Bronchial epithelial cell (primary cell): ENCODE results near the gene ORAI2. TPM values are rescaled to one million over a fixed set of nuclear protein-coding genes. Genes with fewer than 3 reads are reported as not detected.

Source experiments
- DNase-seq: peaks from one replicate; pipeline ENCODE4 v3.0.0-alpha.2; 2010; ENCODE audit warnings: low read depth
- FAIRE-seq: peaks from 2 replicates; lab custom pipeline; 2011; peaks lifted over from hg19 to GRCh38; lab: Jason Lieb, UNC
- H3K27me3 ChIP-seq: 2 replicates; pipeline ENCODE4 v1.5.1; 2011; ENCODE audit warnings: low read length; ENCODE audit not compliant: control insufficient read depth, insufficient read depth
- H3K36me3 ChIP-seq: 2 replicates; pipeline ENCODE4 v1.5.1; 2011; ENCODE audit warnings: low read length; ENCODE audit not compliant: control insufficient read depth, insufficient read depth
- H3K4me3 ChIP-seq: 2 replicates; pipeline ENCODE4 v1.5.1; 2011; ENCODE audit warnings: mild to moderate bottlenecking, low read depth, low read length, control low read depth
- total RNA-seq: library from RNA; depleted of rRNA; stranded (reverse); fragments of >200 nt; gene quantifications from 2 replicates; pipeline ENCODE4 v1.2.1, GENCODE V29; 2014
- TF ChIP-seq, protein P1 (sequence below): IDR thresholded peaks from 2 replicates; pipeline ENCODE4 v1.5.1; 2011; ENCODE audit warnings: mild to moderate bottlenecking, moderate library complexity, low read length, control low read depth, inconsistent platforms; ENCODE audit not compliant: insufficient read depth, severe bottlenecking

The ORAI2 gene
- total RNA-seq, 1 donor from 2014 or later: 4.7 TPM

DNA sequence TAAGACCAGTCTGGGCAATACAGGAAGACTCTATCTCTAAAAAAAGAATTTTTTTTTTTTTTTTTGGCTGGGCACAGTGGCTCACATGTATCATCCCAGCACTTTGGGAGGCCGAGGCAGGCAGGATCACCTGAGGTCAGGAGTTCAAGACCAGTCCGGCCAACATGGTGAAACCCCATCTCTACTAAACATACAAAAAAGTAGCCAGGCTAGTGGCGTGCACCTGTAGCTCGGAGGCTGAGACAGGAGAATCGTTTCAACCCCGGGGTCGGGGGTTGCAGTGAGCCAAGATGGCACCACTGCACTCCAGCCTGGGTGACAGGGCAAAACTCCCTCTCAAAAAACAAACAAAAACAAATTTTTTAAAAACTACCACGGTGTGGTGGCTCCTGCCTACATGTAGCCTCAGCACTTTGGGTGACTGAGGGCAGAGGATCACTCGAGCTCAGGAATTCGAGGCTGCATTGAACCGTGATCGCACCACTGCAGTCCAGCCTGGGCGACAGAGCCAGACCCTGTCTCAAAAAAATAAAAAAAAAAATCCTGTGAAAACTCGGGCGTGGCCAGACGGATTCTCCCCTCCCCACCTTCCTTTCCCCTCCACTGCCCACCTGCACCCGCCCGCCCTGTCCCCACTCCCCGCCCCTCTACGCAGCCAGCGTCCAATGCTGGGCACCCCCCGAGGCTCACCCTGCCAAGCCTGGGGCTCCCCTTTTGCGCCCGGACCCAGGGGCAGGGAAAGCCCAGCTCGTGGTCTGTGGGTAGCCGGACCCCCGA lies 745 bp upstream of the ORAI2 start:
- TF ChIP-seq, protein P1, sequence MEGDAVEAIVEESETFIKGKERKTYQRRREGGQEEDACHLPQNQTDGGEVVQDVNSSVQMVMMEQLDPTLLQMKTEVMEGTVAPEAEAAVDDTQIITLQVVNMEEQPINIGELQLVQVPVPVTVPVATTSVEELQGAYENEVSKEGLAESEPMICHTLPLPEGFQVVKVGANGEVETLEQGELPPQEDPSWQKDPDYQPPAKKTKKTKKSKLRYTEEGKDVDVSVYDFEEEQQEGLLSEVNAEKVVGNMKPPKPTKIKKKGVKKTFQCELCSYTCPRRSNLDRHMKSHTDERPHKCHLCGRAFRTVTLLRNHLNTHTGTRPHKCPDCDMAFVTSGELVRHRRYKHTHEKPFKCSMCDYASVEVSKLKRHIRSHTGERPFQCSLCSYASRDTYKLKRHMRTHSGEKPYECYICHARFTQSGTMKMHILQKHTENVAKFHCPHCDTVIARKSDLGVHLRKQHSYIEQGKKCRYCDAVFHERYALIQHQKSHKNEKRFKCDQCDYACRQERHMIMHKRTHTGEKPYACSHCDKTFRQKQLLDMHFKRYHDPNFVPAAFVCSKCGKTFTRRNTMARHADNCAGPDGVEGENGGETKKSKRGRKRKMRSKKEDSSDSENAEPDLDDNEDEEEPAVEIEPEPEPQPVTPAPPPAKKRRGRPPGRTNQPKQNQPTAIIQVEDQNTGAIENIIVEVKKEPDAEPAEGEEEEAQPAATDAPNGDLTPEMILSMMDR: no peak
- DNase-seq (no peak), FAIRE-seq (no peak)
- H3K36me3 ChIP-seq: no peaks in the 10 kb centered on the region
- H3K27me3 ChIP-seq: no peaks in the 10 kb centered on the region
- H3K4me3 ChIP-seq: peak overlapping the region; percentile 55

DNA sequence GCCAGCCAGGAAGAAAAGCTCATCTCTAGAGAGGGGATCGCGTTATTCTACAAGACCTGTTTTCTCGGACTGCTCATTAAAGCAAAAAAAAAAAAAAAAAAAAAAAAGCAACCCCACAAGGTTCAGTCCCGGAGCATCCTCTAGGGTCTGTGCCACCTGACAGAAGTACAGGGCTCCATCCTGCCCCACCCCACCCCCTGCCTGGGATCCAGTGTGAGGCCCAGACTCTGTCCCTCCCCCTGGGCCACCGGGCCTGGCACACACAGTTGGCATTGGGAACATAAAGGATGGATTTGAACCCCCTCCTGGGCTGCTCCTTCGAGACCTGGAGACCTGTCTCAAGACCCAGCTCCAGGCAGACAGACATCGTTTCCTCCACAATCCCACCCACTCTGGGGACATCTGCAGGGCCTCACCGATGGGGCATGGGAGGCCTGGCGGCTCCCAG lies 688 bp downstream of the ORAI2 start:
- TF ChIP-seq, protein P1: no peak
- no peak for FAIRE-seq
- no peaks in the 10 kb centered on the region for H3K27me3 ChIP-seq

DNA sequence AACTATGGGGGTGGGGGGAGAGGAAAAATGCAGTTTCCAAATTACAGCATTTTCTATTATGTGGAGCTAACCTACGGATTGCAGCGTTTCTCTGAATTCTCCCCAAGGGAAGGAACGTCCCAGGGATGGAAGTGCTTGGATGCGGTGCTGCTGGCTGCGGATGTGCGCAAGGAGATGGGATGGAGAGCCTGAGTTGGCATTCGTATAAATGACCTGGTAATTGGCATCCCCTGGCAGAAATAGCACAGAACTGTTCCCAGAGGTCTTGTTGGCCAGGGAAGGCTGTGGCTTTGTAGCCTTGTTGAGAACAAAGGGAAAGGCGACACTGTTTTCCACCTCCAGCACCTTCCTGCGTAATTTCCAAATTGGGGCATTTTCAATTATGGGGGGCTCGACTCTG lies 2.7 kb downstream of the ORAI2 start:
- H3K4me3 ChIP-seq: no peak overlapping the region
- no peaks in the 10 kb centered on the region for H3K27me3 ChIP-seq
- no peak for FAIRE-seq
- TF ChIP-seq, protein P1: no peak
- no peaks in the 10 kb centered on the region for H3K36me3 ChIP-seq
- DNase-seq: no peak

More for the DNA sequence above, 688 bp downstream of the ORAI2 start:
- H3K36me3 ChIP-seq: no peaks in the 10 kb centered on the region
- no peak for DNase-seq
- H3K4me3 ChIP-seq: peak overlapping the region; percentile 55

DNA sequence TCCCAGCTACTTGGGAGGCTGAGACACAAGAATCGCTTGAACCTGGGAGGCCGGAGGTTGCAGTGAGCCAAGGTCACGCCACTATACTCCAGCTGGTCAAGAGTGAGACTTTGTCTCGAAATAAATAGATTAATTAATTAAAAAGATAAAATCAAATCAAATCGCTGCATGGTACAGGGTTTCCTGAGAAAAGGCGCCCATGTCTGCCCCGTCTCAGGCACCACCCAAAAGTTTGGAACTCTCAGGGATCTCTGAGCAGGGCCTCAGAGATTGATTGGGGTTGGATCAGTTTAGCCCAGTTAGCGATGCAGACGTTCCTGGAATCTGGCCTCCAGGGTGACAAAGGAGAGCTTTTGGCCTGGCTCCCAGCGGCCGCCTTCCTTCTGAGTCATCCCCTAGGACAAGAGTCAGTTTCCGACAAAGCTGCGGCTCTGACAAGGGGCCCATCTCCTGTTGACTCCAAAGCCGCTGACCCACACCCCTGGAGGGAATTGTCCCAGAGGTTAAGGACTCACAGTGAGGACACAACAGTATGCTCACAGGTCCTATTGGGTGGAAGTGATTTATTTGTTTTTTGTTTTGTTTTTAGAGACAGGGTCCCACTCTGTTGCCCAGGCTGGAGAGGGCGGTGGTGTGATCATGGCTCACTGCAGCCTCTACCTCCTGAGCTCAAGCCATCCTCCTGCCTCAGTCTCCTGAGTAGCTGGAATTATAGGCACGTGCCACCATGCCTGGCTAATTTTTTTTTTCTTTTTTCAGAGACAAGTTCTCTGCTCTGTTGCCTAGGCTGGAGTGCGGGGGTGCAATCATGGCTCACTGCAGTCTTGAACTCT lies 6.8 kb downstream of the ORAI2 start:
- Histone ChIP-seq H3K27me3 (no peaks in the 10 kb centered on the region), H3K36me3 (no peaks in the 10 kb centered on the region), H3K4me3 (no peak overlapping the region)
- FAIRE-seq (no peak), DNase-seq (peak; percentile 77)
- TF ChIP-seq, protein P1: peak; percentile 12

DNA sequence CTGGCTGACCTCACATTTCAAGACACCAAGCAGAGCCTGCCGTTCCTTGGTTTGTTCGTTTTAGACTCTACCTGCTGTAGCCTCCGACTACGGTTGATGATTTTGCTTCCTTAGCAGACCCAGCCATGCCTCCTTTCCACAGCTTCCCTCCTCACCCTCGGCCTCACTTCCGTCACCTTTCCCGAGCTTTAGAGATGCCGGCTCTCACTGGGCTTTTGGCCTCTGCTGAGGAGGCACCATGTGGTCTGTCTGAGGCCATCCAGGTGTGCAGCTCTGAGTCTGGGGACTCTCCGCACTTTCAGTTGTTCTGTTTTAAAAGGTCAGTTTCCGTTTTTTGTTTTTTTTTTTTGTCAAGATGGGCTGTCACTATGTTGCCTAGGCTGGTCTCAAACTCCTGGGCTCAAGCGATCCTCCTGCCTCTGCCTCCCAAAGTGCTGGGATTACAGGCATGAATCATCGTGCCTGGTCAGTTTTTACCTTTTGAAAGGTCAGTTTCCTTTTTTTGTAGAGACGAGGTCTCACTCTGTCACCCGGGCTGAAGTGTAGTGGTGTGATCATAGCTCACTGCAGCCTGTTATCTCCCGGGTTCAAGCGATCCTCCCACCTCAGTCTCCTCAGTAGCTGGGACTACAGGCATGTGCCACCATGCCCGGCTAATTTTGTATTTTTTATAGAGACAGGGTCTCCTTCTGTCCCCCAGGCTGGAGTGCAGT lies 11.7 kb downstream of the ORAI2 start:
- Histone ChIP-seq H3K36me3 (no peaks in the 10 kb centered on the region), H3K4me3 (no peak overlapping the region), H3K27me3 (no peaks in the 10 kb centered on the region)
- no peak for DNase-seq
- no peak for FAIRE-seq
- TF ChIP-seq, protein P1: no peak
